ENCODE measurements around the gene DENND4C. TPM values are rescaled to one million over a fixed set of nuclear protein-coding genes. Genes with fewer than 3 reads are reported as not detected.

DENND4C gene
- total RNA-seq, 1 donor from 2014 or later: 20.8 TPM

Other genes with a start within 250 kb of the DENND4C start
- not detected for gene SAXO1, start 197.5 kb upstream of the DENND4C start, total RNA-seq
- gene RRAGA, start 181.3 kb upstream of the DENND4C start, total RNA-seq: 69.4 TPM
- gene HAUS6, start 127.8 kb upstream of the DENND4C start, total RNA-seq: 5.9 TPM
- gene PLIN2, start 103.2 kb upstream of the DENND4C start, total RNA-seq: 65.5 TPM
- 866 TPM for gene RPS6, start 149.5 kb downstream of the DENND4C start, total RNA-seq
- 3.4 TPM for gene ACER2, start 178.3 kb downstream of the DENND4C start, total RNA-seq

Data from Right ventricle myocardium superior (tissue), 1 donor.